ENCODE data around the gene CALB2.

Gene CALB2

DNA sequence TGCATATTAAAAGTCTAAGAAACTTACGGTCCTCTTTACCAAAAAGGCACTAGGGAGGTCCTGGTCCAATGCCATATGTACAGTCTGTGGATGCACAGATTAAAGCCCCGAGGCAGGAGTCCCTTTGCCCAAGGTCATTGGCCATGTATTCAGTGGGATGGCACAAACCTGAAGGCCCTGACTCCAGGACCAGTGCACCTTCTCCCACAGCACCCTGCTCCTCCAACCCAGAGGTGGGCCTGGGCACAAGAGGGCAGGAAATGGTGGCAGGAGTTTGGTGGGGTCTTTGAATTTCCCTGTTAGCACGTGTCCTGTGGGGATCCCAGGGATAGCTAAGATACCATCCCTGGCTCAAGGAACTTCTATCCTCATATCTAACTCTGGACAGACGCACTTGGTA, 54.8 kb downstream of the CALB2 start:
- Histone ChIP-seq H3K36me3 (ENCODE audit: insufficient read depth, low read length) (no peaks in the 10 kb centered on the region), H3K4me2 (ENCODE audit: low read length) (no peak overlapping the region), H3K9ac (ENCODE audit: low read depth, low read length) (no peak overlapping the region), H3K4me3 (ENCODE audit: low read length) (no peak overlapping the region), H3K4me1 (ENCODE audit: control insufficient read depth, insufficient read depth, low read length) (no peaks in the 10 kb centered on the region), H3K9me3 (replicated peaks; ENCODE audit: low read length) (no peaks in the 10 kb centered on the region), H3K27me3 (ENCODE audit: control insufficient read depth, insufficient read depth, low read length) (peaks cover 11% of the 10 kb centered on the region)

DNA sequence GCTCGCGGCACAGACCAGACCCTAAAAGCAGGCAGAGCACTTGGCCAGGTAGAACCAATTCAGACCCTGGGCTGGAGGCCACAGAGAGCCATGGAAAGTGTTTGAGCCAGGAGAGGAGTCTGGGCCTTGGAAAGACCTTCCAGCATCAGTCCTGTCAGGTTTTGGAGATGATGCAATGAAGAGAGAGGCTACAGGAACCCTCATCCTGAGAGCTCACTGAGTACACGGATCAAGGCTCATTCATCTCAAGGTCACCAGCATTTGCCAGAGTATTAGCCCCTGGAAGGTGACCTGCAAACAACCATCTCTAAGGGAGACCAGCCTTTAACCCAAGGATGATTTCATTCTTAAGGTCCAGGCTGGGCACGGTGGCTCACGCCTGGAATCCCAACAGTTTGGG, 55.5 kb downstream of the CALB2 start:
- Histone ChIP-seq H3K9me3 (replicated peaks; ENCODE audit: low read length) (no peaks in the 10 kb centered on the region), H3K27me3 (ENCODE audit: control insufficient read depth, insufficient read depth, low read length) (peaks cover 17% of the 10 kb centered on the region), H3K4me1 (ENCODE audit: control insufficient read depth, insufficient read depth, low read length) (no peaks in the 10 kb centered on the region), H3K9ac (ENCODE audit: low read depth, low read length) (no peak overlapping the region), H3K4me2 (ENCODE audit: low read length) (no peak overlapping the region), H3K36me3 (ENCODE audit: insufficient read depth, low read length) (no peaks in the 10 kb centered on the region), H3K4me3 (ENCODE audit: low read length) (no peak overlapping the region)

DNA sequence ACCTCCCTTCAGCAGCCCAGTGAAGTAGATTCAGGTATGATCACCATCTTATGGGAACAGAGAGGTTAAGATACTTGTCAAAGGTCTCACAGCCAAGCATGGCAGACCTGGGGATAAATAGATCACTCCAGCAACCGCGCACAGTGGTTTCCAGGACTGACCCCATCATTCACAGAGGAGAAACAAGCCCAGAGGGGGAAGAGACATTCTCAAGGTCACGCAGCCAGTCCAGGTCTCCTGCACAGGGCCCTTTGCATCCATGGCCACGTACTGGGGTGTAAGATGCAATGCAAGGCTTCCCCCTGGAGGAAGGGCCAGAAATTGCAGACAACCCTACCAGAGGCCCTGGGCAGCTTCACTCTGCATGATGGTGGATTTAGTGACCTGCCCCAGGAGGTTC, 63.4 kb downstream of the CALB2 start:
- Histone ChIP-seq H3K4me2 (ENCODE audit: low read length) (no peak overlapping the region), H3K9me3 (replicated peaks; ENCODE audit: low read length) (no peaks in the 10 kb centered on the region), H3K4me1 (ENCODE audit: control insufficient read depth, insufficient read depth, low read length) (no peaks in the 10 kb centered on the region), H3K27me3 (ENCODE audit: control insufficient read depth, insufficient read depth, low read length) (peaks cover 35% of the 10 kb centered on the region), H3K4me3 (ENCODE audit: low read length) (no peak overlapping the region), H3K36me3 (ENCODE audit: insufficient read depth, low read length) (no peaks in the 10 kb centered on the region), H3K9ac (ENCODE audit: low read depth, low read length) (no peak overlapping the region)

DNA sequence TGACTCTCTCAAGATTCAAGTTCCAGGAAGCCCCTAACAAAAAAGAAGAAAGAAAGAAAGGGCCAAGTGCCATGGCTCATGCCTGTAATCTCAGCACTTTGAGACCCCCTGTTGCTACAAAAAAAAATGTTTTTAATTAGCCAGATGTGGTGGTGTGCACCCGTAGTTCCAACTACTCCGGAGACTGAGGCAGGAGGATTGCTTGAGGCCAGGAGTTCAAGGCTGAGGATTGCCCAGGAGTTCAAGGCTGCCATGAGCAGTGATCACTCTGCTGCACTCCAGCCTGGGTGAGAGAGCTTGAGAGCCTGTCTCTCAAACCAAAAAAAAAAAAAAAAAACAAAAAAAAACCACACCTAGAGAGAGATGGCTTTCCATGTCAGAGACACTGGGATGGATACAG, 64.5 kb downstream of the CALB2 start:
- H3K9ac ChIP-seq (ENCODE audit: low read depth, low read length) = no peak overlapping the region
- no peak overlapping the region for H3K4me3 ChIP-seq (ENCODE audit: low read length)
- peaks cover 32% of the 10 kb centered on the region for H3K27me3 ChIP-seq (ENCODE audit: control insufficient read depth, insufficient read depth, low read length)
- H3K4me2 ChIP-seq (ENCODE audit: low read length) = no peak overlapping the region
- H3K9me3 ChIP-seq (replicated peaks; ENCODE audit: low read length) = no peaks in the 10 kb centered on the region
- H3K36me3 ChIP-seq (ENCODE audit: insufficient read depth, low read length) = no peaks in the 10 kb centered on the region
- no peaks in the 10 kb centered on the region for H3K4me1 ChIP-seq (ENCODE audit: control insufficient read depth, insufficient read depth, low read length)

DNA sequence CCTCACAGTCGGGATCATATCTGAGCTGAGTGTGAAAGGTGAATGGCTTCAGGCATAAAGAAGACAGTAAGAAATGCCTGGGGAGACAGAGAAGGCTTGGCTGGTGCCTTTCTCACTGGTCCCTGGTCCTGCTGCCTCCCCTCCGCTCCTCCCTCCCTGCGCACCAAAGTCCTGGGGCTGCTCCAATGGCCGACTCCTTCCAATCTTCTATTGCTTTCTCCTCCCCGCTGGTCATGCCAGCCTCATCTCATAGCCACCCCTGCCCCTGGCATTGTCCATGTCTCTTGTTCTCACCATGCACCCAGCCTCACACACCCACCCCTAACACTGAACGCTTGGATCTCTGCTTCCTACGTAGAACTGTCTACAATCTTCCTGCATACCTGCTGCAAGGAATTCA, 65.3 kb downstream of the CALB2 start:
- H3K4me3 ChIP-seq (ENCODE audit: low read length) = no peak overlapping the region
- no peaks in the 10 kb centered on the region for H3K4me1 ChIP-seq (ENCODE audit: control insufficient read depth, insufficient read depth, low read length)
- no peaks in the 10 kb centered on the region for H3K36me3 ChIP-seq (ENCODE audit: insufficient read depth, low read length)
- H3K9me3 ChIP-seq (replicated peaks; ENCODE audit: low read length) = no peaks in the 10 kb centered on the region
- H3K27me3 ChIP-seq (ENCODE audit: control insufficient read depth, insufficient read depth, low read length) = peaks cover 27% of the 10 kb centered on the region
- no peak overlapping the region for H3K4me2 ChIP-seq (ENCODE audit: low read length)
- H3K9ac ChIP-seq (ENCODE audit: low read depth, low read length) = no peak overlapping the region

DNA sequence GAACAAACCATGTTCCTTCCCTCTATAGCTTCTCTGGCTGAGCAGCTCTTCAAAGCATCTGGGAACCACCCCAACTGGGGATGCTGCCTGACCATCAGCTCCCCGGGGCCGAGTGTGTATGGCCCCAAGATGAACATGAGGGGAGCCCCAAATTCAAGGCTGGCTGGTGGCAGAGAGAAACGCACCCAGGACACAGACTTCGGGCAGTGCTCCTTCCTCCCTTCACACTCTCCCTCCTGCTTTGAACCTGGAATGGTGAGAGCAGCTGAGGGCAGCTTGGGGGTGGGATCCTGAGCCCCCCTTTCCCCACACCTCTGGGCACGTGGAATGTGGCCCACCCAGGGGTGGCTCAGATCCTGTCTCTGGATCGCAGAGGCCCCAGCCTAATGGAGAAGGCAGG, 66.1 kb downstream of the CALB2 start:
- Histone ChIP-seq H3K4me1 (ENCODE audit: control insufficient read depth, insufficient read depth, low read length) (no peaks in the 10 kb centered on the region), H3K4me3 (ENCODE audit: low read length) (no peak overlapping the region), H3K4me2 (ENCODE audit: low read length) (no peak overlapping the region), H3K27me3 (ENCODE audit: control insufficient read depth, insufficient read depth, low read length) (peaks cover 24% of the 10 kb centered on the region), H3K9ac (ENCODE audit: low read depth, low read length) (no peak overlapping the region), H3K36me3 (ENCODE audit: insufficient read depth, low read length) (no peaks in the 10 kb centered on the region), H3K9me3 (replicated peaks; ENCODE audit: low read length) (no peaks in the 10 kb centered on the region)

DNA sequence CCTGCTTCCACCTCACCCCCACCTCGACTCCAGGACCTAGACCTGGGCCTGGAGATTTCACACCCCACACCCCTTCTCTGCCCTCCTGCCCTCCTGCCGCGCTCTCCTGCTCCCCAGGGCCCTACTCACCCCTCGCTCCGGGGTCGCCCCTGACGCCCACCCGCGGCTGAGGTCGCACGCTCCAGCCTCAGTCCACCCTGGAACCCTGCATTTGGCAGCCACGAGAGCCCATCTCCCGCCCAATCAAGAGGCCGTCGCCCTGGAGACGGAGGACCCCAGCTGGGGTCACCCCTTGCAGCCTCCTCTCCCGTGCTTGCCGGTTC, 67.2 kb downstream of the CALB2 start:
- Histone ChIP-seq H3K36me3 (ENCODE audit: insufficient read depth, low read length) (no peaks in the 10 kb centered on the region), H3K4me1 (ENCODE audit: control insufficient read depth, insufficient read depth, low read length) (no peaks in the 10 kb centered on the region), H3K27me3 (ENCODE audit: control insufficient read depth, insufficient read depth, low read length) (peaks cover 24% of the 10 kb centered on the region), H3K9ac (ENCODE audit: low read depth, low read length) (no peak overlapping the region), H3K9me3 (replicated peaks; ENCODE audit: low read length) (no peaks in the 10 kb centered on the region), H3K4me3 (ENCODE audit: low read length) (peak overlapping the region; percentile 61), H3K4me2 (ENCODE audit: low read length) (peak overlapping the region; percentile 78)

DNA sequence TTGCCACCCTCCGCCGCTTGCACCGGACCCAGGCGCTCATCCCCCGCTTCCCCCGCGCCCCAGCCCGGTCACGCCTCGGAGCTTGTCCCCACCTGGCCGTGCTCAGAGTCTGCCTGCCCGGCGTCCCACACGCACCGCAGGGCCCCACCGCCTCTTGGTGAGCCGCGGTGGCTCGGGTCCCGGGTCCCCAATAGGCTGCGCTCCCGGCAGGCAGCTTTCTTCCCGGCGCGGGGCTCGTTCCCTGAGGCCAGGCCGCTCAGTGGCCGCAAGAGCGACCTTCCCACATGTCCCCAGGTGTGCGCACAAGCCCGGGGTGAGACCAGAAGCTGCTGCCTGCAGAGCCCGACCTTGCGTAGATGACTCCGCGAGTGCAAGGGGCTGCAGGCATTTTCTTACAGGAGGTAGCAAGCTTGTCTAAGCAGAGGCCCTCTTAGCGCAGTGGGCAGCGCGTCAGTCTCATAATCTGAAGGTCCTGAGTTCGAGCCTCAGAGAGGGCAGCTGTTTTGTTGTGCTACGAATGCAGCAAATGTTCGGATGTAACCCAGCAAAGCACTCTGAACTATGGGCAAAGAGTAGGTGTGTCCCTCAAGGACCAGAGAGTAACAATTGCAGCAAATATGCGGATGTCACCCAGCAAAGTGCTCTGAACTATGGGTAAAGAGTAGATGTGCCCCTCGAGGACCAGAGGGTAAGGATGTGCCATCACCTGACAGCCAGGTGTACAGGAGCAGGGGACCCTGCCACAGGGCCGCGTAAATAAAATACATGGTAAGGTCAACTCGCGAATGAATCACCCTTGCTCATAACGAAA, 67.8 kb downstream of the CALB2 start:
- Histone ChIP-seq H3K4me2 (ENCODE audit: low read length) (peak overlapping the region; percentile 78), H3K9me3 (replicated peaks; ENCODE audit: low read length) (no peaks in the 10 kb centered on the region), H3K4me1 (ENCODE audit: control insufficient read depth, insufficient read depth, low read length) (no peaks in the 10 kb centered on the region), H3K4me3 (ENCODE audit: low read length) (peak overlapping the region; percentile 61), H3K9ac (ENCODE audit: low read depth, low read length) (no peak overlapping the region), H3K27me3 (ENCODE audit: control insufficient read depth, insufficient read depth, low read length) (peaks cover 24% of the 10 kb centered on the region), H3K36me3 (ENCODE audit: insufficient read depth, low read length) (no peaks in the 10 kb centered on the region)

DNA sequence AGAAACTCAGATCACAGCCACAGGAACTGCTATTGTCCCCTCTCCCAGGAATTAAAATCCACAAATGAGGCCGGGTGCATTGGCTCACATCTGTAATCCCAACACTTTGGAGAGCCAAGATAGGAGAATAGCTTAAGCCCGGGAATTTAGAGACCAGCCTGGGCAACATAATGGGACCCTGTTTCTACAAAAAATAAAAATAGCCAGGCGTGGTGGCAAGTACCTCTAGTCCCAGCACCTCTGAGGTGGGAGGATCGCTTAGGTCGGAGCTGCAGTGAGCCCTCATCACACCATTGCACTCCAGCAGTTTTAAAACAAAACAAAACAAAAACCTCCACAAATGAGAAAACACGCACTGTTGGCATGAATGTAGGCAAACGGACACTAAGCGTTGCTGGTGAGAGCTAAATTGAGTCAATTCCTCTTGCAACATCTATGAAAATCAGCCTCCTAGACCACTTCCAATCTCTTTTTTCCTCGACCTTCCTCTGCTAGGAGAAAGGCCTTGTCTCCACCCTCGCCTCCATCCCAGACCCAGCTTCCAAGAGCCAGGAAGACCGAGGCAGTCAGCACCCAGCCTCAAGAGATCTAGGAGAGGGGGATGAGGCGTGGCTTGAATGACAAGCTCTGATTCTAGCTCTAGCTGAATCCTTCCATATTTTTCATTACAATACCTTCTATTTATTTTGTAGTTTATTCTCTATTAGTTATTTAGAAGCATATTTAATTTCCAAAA, 68.5 kb downstream of the CALB2 start:
- no peaks in the 10 kb centered on the region for H3K4me1 ChIP-seq (ENCODE audit: control insufficient read depth, insufficient read depth, low read length)
- H3K36me3 ChIP-seq (ENCODE audit: insufficient read depth, low read length) = no peaks in the 10 kb centered on the region
- peaks cover 24% of the 10 kb centered on the region for H3K27me3 ChIP-seq (ENCODE audit: control insufficient read depth, insufficient read depth, low read length)
- H3K9me3 ChIP-seq (replicated peaks; ENCODE audit: low read length) = no peaks in the 10 kb centered on the region
- no peak overlapping the region for H3K4me3 ChIP-seq (ENCODE audit: low read length)
- H3K4me2 ChIP-seq (ENCODE audit: low read length) = no peak overlapping the region
- no peak overlapping the region for H3K9ac ChIP-seq (ENCODE audit: low read depth, low read length)

DNA sequence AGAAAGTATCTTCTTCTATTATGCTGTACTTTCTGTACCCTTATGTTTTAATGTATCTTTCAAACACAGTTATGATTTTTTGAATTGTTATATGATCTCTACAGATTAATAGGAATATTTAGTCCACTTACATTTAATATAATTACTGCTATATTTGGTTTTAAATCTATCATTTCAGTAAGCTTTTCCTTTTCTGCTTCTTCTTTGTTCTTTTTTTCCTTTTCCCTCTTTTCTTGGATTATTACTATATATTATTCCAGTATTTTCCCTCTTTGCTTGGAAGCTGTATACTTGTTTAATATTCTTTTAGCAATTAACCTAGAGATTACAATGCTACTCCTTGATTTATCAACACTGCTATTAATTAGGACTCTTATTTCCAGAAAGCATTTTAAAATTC, 69.9 kb downstream of the CALB2 start:
- no peak overlapping the region for H3K9ac ChIP-seq (ENCODE audit: low read depth, low read length)

DNA sequence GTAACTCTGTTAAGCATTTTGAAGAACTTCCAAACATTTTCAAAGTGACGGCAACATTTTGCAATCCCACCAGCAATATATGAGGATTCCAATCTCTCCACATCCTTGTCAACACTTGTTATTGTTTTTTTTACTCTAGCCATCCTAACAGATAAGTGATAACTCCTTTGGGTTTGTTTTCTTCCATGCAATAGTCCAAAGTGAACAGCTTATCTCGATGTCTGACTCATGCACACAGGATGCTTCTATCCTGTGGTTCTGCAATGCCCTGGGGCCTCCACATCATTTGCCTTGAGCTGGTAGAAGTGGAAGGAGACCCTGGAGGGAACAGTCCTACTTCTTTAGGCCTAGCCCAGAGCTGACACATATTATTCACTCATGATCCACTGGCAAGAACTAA, 70.4 kb downstream of the CALB2 start:
- H3K4me2 ChIP-seq (ENCODE audit: low read length) = no peak overlapping the region
- H3K4me3 ChIP-seq (ENCODE audit: low read length) = no peak overlapping the region
- no peaks in the 10 kb centered on the region for H3K4me1 ChIP-seq (ENCODE audit: control insufficient read depth, insufficient read depth, low read length)
- peaks cover 21% of the 10 kb centered on the region for H3K27me3 ChIP-seq (ENCODE audit: control insufficient read depth, insufficient read depth, low read length)
- no peaks in the 10 kb centered on the region for H3K9me3 ChIP-seq (replicated peaks; ENCODE audit: low read length)
- H3K36me3 ChIP-seq (ENCODE audit: insufficient read depth, low read length) = no peaks in the 10 kb centered on the region
- no peak overlapping the region for H3K9ac ChIP-seq (ENCODE audit: low read depth, low read length)

More for the DNA sequence above, 69.9 kb downstream of the CALB2 start:
- H3K4me3 ChIP-seq (ENCODE audit: low read length) = no peak overlapping the region
- H3K27me3 ChIP-seq (ENCODE audit: control insufficient read depth, insufficient read depth, low read length) = peaks cover 24% of the 10 kb centered on the region
- H3K4me1 ChIP-seq (ENCODE audit: control insufficient read depth, insufficient read depth, low read length) = no peaks in the 10 kb centered on the region
- no peaks in the 10 kb centered on the region for H3K9me3 ChIP-seq (replicated peaks; ENCODE audit: low read length)
- no peaks in the 10 kb centered on the region for H3K36me3 ChIP-seq (ENCODE audit: insufficient read depth, low read length)
- H3K4me2 ChIP-seq (ENCODE audit: low read length) = no peak overlapping the region

DNA sequence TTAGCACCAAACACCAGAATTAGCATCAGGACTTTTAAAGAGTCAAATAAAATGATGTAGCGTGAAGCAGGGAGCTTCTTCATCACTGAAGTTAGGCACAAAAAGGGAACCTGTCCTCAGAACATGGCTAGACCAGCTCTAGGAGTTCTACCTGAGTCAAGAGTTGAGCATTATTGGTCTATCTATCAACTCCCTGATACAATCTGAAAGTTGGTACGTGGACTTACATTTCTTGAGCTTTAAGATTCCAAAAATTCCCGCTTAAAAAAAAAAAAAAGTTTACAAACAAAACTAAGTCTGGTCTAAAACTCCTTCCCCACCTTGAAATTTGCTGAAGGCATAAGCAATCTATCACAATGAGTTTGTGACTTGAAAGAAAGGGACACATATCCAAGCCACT, 71.1 kb downstream of the CALB2 start:
- Histone ChIP-seq H3K4me1 (ENCODE audit: control insufficient read depth, insufficient read depth, low read length) (no peaks in the 10 kb centered on the region), H3K27me3 (ENCODE audit: control insufficient read depth, insufficient read depth, low read length) (peaks cover 14% of the 10 kb centered on the region), H3K4me2 (ENCODE audit: low read length) (no peak overlapping the region), H3K4me3 (ENCODE audit: low read length) (no peak overlapping the region), H3K9ac (ENCODE audit: low read depth, low read length) (no peak overlapping the region), H3K9me3 (replicated peaks; ENCODE audit: low read length) (no peaks in the 10 kb centered on the region), H3K36me3 (ENCODE audit: insufficient read depth, low read length) (no peaks in the 10 kb centered on the region)
